Activated CD8-positive, alpha-beta memory T cell treated with anti-CD3 and anti-CD28 coated beads for 36 hours (primary cell): ENCODE results near the gene NTM. TPM values are rescaled to one million over a fixed set of nuclear protein-coding genes. Genes with fewer than 3 reads are reported as not detected.

Source experiments
- CTCF ChIA-PET: fragments of 350-600 bp; sonication (Branson Sonifier 250); formaldehyde crosslinking; loops from one replicate; lab custom pipeline; 2021; ENCODE audit warnings: antibody characterized with exemption; lab: Charles Lee
- POLR2A ChIA-PET: fragments of 350-600 bp; sonication (Branson Sonifier 250); formaldehyde crosslinking; loops from one replicate; lab custom pipeline; 2021; ENCODE audit warnings: antibody characterized with exemption; lab: Charles Lee
- total RNA-seq, 2 experiments: library from RNA; stranded (reverse); gene quantifications; one replicate each; pipeline ENCODE4 v1.2.3, GENCODE V29; 2021

NTM gene
- total RNA-seq, 2 experiments from 2014 or later, result not detected

DNA sequence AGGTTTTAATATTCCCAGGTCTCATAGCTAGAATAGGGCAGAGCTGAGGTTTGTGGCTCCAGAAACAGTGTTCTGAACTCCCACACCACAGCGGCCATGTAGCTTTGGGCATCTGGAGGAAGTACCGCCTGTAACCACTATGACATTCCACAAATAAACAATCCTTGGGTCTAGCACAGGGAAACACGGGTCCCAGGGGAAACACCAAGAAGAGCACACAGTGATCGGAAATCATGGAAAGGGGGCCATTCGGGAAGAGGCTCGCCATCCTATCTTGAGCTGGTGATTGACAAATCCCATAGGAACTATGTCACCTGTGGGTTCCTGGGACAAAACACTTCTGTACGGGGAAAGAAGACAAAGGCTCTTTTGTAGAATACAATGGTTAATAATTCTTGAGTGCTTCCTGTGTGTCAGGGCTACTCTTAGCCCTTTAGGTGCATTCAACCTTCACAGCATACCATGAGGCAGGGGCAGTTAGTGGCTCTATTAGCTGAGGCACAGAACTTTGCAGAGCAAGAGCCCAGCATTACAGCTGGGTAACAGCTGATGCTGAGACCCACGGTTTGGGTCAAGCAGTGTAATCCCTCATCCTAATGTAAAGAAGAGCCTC, 514.2 kb downstream of the NTM start:
- ChIA-PET POLR2A (no interaction called here), CTCF (no interaction called here)

GRCh38 chr11:131885431-131885830, 515.0 kb downstream of the NTM start:
- POLR2A ChIA-PET, result no interaction called here

GRCh38 chr11:131886201-131886600, 515.8 kb downstream of the NTM start:
- ChIA-PET POLR2A (no interaction called here), CTCF (no interaction called here)

More at GRCh38 chr11:131885431-131885830, 515.0 kb downstream of the NTM start:
- CTCF ChIA-PET, result no interaction called here

DNA sequence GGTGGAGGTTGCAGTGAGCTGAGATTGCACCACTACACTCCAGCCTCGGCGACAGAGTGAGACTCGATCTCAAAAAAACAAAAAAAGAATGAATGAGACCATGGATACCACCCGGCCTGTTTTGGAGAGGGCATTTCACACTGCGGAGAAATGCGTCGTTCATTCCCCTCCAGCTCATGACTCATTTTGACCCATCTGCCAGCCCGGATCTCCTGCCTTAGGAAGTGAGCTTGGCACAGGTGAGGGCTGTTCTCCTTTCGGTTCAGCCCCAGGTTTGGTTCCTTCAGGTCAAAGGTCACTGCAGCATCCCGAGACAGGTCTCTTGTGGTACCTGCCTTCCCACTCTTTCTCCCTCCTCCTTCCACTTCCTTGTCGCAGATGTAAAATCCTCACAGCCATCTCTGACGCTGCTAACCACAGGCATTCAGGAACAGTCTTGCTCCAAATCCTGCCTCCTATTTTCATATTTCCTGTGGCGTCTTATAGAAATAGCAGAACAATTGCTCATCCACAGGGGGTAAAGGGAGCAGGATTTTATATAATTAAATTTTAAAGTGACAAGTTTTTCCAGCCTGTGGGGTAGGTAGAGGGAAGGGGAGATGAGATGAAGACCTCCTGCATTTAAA, 517.9 kb downstream of the NTM start:
- POLR2A ChIA-PET, result no interaction called here

GRCh38 chr11:131889146-131889577, 518.7 kb downstream of the NTM start:
- POLR2A ChIA-PET, result no interaction called here
- CTCF ChIA-PET, result no interaction called here

More for the DNA sequence above, 517.9 kb downstream of the NTM start:
- CTCF ChIA-PET, result no interaction called here

- CTCF ChIA-PET, result no interaction called here
- POLR2A ChIA-PET, result no interaction called here
These were observed 519.6 kb downstream of the NTM start for GRCh38 chr11:131889760-131890581.

DNA sequence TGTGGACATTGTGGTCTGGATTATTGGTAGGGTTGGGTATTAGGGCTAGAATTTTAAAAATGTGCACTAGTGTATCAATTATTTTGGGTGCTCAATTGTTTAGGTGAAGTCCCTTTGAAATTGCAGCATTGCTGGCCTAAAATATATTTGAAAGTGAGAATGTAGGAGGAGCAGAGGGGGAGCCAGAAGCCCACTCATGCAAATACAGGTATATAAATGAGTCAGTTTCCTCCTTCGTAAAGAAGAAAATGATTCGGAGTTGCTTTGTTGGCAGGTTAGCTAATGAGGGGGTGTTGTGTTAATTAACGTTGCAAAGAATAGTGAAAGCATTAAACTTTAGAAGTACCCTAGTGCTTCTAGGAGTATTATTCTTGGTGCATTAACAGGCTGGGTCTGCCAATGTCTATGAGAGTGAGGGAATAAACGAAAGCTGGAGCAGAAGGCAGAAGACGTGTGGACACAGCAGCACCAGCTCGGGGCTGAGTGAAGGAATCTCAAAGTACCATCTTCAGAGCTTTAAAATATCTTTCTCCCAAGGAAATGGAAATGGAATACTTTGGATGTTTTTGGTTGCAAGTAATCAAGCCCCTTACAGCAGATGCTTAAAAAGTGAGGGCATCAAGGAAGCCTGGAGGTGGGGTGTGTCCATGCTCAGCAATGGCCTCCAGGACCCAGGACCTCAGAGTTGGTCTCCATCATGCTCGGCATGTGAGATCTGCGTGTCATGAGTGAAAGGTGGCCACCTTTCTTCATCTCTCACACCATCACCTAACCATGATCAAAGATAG, 522.9 kb downstream of the NTM start:
- ChIA-PET CTCF (no interaction called here), POLR2A (no interaction called here)

DNA sequence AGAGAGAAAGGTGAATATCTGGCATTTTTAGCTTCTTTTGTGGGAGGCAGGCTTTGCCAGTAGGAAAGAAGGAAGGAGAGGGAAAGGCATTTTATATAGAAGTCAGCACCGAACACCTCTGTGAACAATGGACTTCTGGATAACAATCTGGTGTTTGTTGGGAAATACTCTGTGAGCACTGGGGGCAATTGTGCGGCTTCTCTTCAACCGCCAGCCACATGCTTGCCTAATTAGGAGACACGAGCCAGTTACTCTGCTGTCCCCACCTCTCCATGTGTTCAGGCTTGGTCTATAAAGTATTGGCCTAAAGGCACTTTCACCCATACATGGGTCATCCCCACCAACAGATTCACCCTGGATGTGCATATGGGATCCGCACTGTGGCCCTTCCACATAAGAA, 523.6 kb downstream of the NTM start:
- POLR2A ChIA-PET, result no interaction called here
- CTCF ChIA-PET, result no interaction called here

DNA sequence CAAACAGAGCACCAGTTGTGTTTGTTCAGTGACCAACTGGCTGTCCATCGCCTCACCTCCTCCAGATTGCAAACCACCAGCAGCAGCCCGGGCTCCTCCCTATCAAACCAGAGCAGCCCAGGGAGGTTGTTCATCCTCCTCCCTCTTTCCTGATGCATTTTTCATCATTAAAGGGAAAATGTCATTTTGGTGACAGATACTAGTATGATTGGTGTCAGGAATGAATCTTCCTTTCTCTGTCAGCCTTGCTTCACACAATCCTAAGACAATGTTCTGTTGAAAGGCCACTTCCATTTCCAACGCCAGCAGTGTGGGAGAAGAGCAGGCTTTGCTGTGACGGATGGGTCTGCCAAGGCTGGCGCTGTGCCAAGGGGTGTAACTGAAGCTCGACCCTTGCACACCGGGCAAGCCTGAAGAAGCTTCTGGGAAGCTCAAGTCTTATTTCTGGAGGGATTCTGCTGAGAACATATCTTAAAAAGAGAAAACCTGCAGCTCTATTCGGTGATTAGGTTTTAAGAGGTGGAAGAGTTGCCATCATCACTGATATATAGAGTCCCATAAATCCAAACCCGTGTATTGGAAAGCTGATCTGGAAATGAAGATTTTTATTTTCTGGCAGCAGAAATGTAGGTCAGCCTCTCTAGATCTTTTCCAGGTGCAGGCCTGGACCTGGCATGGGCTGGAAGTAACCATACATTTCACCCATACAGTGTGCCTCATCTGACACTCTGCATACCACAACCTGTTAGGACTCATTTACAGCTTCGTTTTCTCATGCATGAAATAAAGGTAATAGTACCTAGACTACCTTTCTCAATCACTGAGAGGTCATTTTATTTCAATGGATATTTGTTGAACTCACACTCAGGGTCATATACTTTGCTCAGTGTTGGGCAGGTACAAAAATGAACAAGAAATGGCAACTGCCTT, 524.5 kb downstream of the NTM start:
- ChIA-PET POLR2A (no interaction called here), CTCF (no interaction called here)

DNA sequence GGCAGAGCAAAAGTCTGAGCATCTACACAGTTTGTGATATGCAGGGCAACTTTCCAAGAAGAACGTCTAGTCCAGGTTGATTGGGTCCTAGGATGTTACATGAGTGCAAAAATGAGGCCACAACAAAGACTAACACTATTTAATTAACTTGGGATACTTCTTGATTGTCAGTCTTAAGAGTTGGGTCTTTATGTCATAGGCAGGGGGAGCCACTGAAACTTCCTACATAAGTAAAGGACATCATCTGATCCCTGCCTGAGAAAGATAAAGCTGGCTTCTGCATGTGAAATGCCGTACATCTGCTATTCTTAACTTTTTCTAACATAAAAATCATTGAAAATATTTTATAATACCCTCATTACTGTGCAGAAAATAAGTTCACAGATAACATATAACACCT, 525.5 kb downstream of the NTM start:
- CTCF ChIA-PET, result no interaction called here

DNA sequence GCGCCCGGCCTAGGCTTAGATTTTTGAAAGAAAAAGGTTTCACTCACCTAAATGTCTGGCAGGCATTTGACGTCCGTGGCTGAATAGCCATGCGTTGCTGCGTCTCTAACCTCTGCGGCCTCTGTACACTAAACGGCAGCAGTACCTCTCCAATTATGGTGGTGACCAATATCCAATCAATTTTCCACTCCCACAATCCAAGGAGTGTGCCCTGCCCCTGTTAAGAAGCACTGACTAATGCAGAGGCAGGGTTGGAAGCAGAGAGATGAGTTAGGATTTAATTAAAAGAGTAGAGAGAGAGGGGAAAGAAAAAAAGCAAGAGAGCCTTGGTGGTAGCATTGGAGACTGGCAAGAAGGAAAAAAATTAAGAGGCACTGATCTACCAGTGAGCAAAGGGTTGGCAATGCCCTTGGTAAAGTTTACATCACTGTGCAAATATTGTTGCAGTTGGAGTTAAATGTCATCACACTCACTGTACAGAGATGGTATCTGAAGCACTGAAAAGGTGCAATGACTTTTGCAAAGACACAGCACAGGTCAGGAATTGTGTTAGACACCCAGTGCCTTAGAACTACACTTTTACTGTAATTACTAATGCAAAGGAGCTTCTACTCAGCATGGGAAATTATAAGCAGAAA, 526.7 kb downstream of the NTM start:
- ChIA-PET POLR2A (no interaction called here), CTCF (no interaction called here)

More for the DNA sequence above, 525.5 kb downstream of the NTM start:
- POLR2A ChIA-PET, result no interaction called here

DNA sequence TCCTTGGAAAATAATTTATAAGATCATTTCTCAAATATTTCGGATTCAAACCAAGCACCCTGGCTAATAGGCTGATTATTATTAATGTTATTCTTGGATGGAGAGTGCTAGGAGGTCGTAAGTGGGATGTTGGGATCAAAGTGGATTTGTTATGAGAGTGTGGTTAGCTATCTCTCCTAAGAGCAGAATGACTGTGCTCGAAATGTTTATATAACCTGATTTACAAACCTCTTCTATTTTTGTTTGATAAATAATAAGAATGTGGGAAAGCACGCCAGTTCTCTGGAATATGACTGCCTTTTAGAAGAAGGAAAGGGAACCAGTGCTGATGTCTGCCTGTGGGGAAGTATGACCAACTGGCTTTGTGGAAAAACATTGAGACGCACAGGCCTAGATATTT, 527.5 kb downstream of the NTM start:
- ChIA-PET CTCF (no interaction called here), POLR2A (no interaction called here)

DNA sequence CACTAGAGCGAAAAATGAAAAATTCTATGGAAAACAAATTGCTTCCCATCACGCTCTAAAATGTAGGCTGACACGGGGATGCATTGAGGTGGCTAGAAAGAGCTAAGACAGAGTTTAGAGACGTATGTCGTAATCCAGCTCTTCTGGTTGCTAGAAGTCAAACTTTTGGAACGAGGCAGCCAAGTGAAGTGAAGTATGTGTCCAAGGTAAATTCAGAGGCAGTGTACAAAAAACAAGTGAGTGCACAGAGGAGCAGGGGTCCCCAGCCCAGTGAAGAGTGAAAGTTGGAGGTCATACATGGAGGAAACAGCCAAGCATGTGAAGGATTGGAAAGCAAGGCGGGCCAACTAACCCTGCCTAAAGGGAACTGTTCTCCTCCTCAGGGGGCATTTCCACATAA, 528.5 kb downstream of the NTM start:
- ChIA-PET POLR2A (no interaction called here), CTCF (no interaction called here)

DNA sequence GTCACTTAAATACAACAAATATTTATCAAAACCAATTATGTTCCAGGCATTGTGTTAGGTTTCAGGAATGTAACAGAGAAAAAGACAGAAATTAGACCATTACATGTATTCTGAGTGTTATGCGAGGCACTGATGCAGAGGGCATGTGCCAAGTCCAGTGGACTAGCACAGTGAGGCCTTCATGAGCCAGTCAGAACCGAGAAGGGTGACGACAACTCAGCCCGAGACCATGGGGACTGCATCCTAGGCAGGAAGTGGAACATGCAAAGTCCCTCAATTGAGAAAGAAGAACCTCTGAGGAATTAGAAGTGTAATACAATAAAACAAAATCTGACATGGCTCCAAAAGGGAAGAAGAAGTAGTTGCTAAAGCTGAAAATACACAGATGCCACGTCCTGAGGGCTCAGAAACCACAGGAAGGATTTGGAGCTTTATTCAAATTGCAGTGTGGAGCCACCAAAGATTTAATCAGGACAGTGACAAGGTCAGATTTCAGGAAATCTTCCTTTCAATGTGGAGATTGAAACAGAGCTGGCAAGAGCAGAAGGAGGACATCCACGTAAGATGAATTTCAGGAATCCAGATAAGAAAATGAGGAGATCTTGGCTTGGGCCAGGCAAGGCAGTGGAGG, 529.6 kb downstream of the NTM start:
- POLR2A ChIA-PET, result no interaction called here
- CTCF ChIA-PET, result no interaction called here

DNA sequence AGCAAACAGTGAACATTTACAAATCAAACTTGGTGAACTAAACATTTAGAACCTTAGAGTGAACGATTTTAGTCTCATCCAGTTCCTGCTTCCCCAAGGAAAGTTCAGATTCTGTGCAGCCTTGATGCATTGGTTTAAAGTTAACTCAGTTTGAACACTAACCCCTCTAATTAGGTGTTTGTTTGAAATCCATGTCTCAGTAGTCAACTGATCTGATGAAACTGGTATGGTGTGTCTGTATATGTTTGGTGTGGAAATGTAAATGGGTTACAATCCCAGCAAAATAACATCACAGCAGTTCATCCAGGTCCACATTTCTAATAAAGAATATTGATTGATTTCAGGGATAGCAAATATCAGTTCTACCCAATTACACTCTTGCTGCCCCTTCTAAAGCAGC, 532.0 kb downstream of the NTM start:
- CTCF ChIA-PET, result no interaction called here
- POLR2A ChIA-PET, result no interaction called here

DNA sequence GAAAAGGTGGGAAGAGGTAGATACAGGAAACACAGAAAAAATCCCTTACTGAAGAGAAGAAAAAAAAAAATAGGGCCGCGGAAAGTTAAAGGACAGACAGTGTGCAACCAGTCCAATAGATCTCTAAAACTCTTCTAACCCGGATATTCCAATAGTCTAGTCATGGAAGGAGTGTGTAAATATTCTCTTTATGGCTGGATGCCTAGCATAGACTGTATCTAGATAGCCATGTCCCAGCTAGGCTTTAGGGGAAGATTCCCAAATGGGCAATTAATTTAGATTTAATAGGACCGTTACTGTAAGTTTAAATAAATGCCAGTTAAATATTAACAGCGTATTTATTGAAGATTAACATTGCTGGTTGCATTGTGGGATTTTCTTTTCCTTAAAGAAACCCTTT, 532.7 kb downstream of the NTM start:
- ChIA-PET CTCF (no interaction called here), POLR2A (no interaction called here)

DNA sequence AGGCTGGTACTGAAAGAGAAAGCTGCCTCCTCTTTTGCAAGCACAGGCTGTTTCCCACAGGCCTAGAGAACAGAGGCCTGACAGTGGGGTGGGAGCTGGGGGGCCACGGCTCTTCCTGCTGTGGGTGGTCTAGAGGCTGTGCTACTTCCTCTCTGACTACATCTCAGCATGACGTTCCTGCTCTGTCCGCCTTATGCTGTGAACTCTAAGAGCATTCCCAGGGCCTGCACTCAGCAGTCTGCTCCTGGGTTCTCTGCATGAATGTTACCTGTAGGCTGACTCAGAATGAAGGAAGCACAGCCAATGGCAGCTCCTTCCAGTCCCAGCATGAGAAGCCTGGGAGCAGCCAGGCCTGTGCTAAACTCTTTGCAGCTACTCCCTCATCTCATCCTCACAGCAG, 534.3 kb downstream of the NTM start:
- ChIA-PET POLR2A (no interaction called here), CTCF (no interaction called here)

GRCh38 chr11:131906963-131907362, 536.5 kb downstream of the NTM start:
- ChIA-PET CTCF (no interaction called here), POLR2A (no interaction called here)
